Chondrocyte (in vitro differentiated cells): ENCODE data around the gene RASGRP2. TPM values are rescaled to one million over a fixed set of nuclear protein-coding genes. Genes with fewer than 3 reads are reported as not detected.

ENCODE experiments used
- DNase-seq: peaks from one replicate; pipeline ENCODE4 v3.0.0; 2021; ENCODE audit warnings: mixed read lengths, low spot score
- H3K27ac Mint-ChIP-seq: one replicate; pipeline ENCODE4 v1.8.0; 2021; ENCODE audit warnings: mild to moderate bottlenecking, moderate library complexity, mixed read lengths; ENCODE audit not compliant: unreplicated experiment
- H3K27me3 Mint-ChIP-seq: 2 replicates; pipeline ENCODE4 v1.8.0; 2021; ENCODE audit warnings: low read depth, mixed read lengths
- H3K36me3 Mint-ChIP-seq: 2 replicates; pipeline ENCODE4 v1.8.0; 2021; ENCODE audit warnings: low read depth, mixed read lengths
- H3K4me1 Mint-ChIP-seq: 2 replicates; pipeline ENCODE4 v1.8.0; 2021; ENCODE audit warnings: low read depth, mild to moderate bottlenecking, mixed read lengths
- H3K4me3 Mint-ChIP-seq: one replicate; pipeline ENCODE4 v1.8.0; 2021; ENCODE audit warnings: mild to moderate bottlenecking, moderate library complexity, mixed read lengths; ENCODE audit not compliant: unreplicated experiment
- H3K9me3 Mint-ChIP-seq: 2 replicates; pipeline ENCODE4 v1.8.0; 2021; ENCODE audit warnings: low read depth, mixed read lengths
- CTCF ChIP-seq: fragments of 200-600 bp; sonication (generic); IDR thresholded peaks from 2 replicates; pipeline ENCODE4 v1.5.0; 2021; ENCODE audit warnings: antibody characterized with exemption, mild to moderate bottlenecking, moderate library complexity
- total RNA-seq: library from RNA; stranded (reverse); gene quantifications from 3 replicates; pipeline ENCODE4 v1.2.1, GENCODE V29; 2021

The RASGRP2 gene
- total RNA-seq, 1 donor from 2014 or later: 11.4 TPM

GRCh38 chr11:64751136-64751535 is 7.2 kb upstream of the RASGRP2 start:
- no peaks in the 10 kb centered on the region for H3K36me3 Mint-ChIP-seq
- no peak for TF ChIP-seq CTCF
- no peak overlapping the region for H3K4me3 Mint-ChIP-seq
- no peaks in the 10 kb centered on the region for H3K27me3 Mint-ChIP-seq
- H3K27ac Mint-ChIP-seq: no peak overlapping the region
- H3K4me1 Mint-ChIP-seq: peaks cover 8% of the 10 kb centered on the region
- peak; percentile 67 for DNase-seq
- no peaks in the 10 kb centered on the region for H3K9me3 Mint-ChIP-seq

GRCh38 chr11:64750361-64751054 is 6.6 kb upstream of the RASGRP2 start:
- H3K4me3 Mint-ChIP-seq: no peak overlapping the region
- peak; percentile 53 for DNase-seq
- TF ChIP-seq CTCF: peak; percentile 28
- H3K27ac Mint-ChIP-seq: no peak overlapping the region
- H3K36me3 Mint-ChIP-seq: no peaks in the 10 kb centered on the region
- peaks cover 9% of the 10 kb centered on the region for H3K4me1 Mint-ChIP-seq
- no peaks in the 10 kb centered on the region for H3K9me3 Mint-ChIP-seq
- no peaks in the 10 kb centered on the region for H3K27me3 Mint-ChIP-seq

- Mint-ChIP-seq H3K9me3 (no peaks in the 10 kb centered on the region), H3K27ac (peak overlapping the region; percentile 61), H3K36me3 (no peaks in the 10 kb centered on the region), H3K4me1 (peaks cover 22% of the 10 kb centered on the region), H3K4me3 (no peak overlapping the region), H3K27me3 (no peaks in the 10 kb centered on the region)
- no peak for TF ChIP-seq CTCF
- DNase-seq: no peak
Observed at GRCh38 chr11:64747961-64748665, 4.2 kb upstream of the RASGRP2 start.

- DNase-seq: no peak
- H3K27ac Mint-ChIP-seq: no peak overlapping the region
- H3K9me3 Mint-ChIP-seq: no peaks in the 10 kb centered on the region
- no peaks in the 10 kb centered on the region for H3K27me3 Mint-ChIP-seq
- H3K4me1 Mint-ChIP-seq: peaks cover 22% of the 10 kb centered on the region
- no peak overlapping the region for H3K4me3 Mint-ChIP-seq
- no peaks in the 10 kb centered on the region for H3K36me3 Mint-ChIP-seq
- no peak for TF ChIP-seq CTCF
Observed at GRCh38 chr11:64746486-64746885, 2.5 kb upstream of the RASGRP2 start.

GRCh38 chr11:64745521-64746328 is 1.8 kb upstream of the RASGRP2 start:
- Mint-ChIP-seq H3K36me3 (no peaks in the 10 kb centered on the region), H3K27ac (peak overlapping the region; percentile 86), H3K4me1 (peaks cover 22% of the 10 kb centered on the region), H3K27me3 (no peaks in the 10 kb centered on the region), H3K9me3 (no peaks in the 10 kb centered on the region), H3K4me3 (peak overlapping the region; percentile 68)
- DNase-seq: no peak
- TF ChIP-seq CTCF: no peak
